H9 (cell line): ENCODE measurements around the gene TBC1D5. TPM values are rescaled to one million over a fixed set of nuclear protein-coding genes. Genes with fewer than 3 reads are reported as not detected.

Experiments
- DNase-seq: peaks from one replicate; pipeline ENCODE4 v3.0.0-alpha.2; 2017
- H2AFZ ChIP-seq: one replicate; pipeline ENCODE4 v1.6.1; 2013; ENCODE audit warnings: mild to moderate bottlenecking, low read length, control low read depth, moderate library complexity
- H2AK5ac ChIP-seq: 2 replicates; pipeline ENCODE4 v1.6.1; 2013; ENCODE audit warnings: low read length, control low read depth, mixed read lengths; ENCODE audit not compliant: insufficient read length
- H2BK120ac ChIP-seq: one replicate; pipeline ENCODE4 v1.6.1; 2013; ENCODE audit warnings: low read depth, mild to moderate bottlenecking, low read length, control low read depth, inconsistent platforms; ENCODE audit not compliant: poor library complexity, severe bottlenecking
- H2BK12ac ChIP-seq: 2 replicates; pipeline ENCODE4 v1.6.1; 2013; ENCODE audit warnings: low read length, control low read depth, mixed read lengths, low read depth; ENCODE audit not compliant: insufficient read length
- H2BK15ac ChIP-seq: 2 replicates; pipeline ENCODE4 v1.6.1; 2013; ENCODE audit warnings: low read depth, low read length, control low read depth
- H2BK20ac ChIP-seq: one replicate; pipeline ENCODE4 v1.6.1; 2013; ENCODE audit warnings: low read depth, mild to moderate bottlenecking, low read length, control low read depth, inconsistent platforms; ENCODE audit not compliant: poor library complexity, severe bottlenecking
- H2BK5ac ChIP-seq: 2 replicates; pipeline ENCODE4 v1.6.1; 2013; ENCODE audit warnings: low read length, control low read depth, mixed read lengths; ENCODE audit not compliant: insufficient read length
- H3K14ac ChIP-seq: 2 replicates; pipeline ENCODE4 v1.6.1; 2013; ENCODE audit warnings: low read length, control low read depth; ENCODE audit not compliant: insufficient read depth
- H3K18ac ChIP-seq: 2 replicates; pipeline ENCODE4 v1.6.1; 2013; ENCODE audit warnings: low read depth, mild to moderate bottlenecking, mixed read lengths, low read length, control low read depth; ENCODE audit not compliant: insufficient read length
- H3K23ac ChIP-seq: 2 replicates; pipeline ENCODE4 v1.6.1; 2013; ENCODE audit warnings: low read length, control low read depth, mixed read lengths, low read depth; ENCODE audit not compliant: insufficient read length
- H3K23me2 ChIP-seq: 2 replicates; pipeline ENCODE4 v1.6.1; 2013; ENCODE audit warnings: low read depth, mild to moderate bottlenecking, mixed read lengths, low read length, control low read depth; ENCODE audit not compliant: insufficient read length, poor library complexity, severe bottlenecking
- H3K27ac ChIP-seq: 2 replicates; pipeline ENCODE4 v1.5.1; 2013; ENCODE audit warnings: low read length, control low read depth, mixed read lengths, low read depth; ENCODE audit not compliant: insufficient read length
- H3K27me3 ChIP-seq: 2 replicates; pipeline ENCODE4 v1.6.1; 2013; ENCODE audit warnings: low read length, control low read depth, inconsistent platforms; ENCODE audit not compliant: insufficient read depth
- H3K4ac ChIP-seq: 2 replicates; pipeline ENCODE4 v1.6.1; 2013; ENCODE audit warnings: low read depth, mild to moderate bottlenecking, control low read depth, inconsistent platforms, low read length, moderate library complexity
- H3K4me1 ChIP-seq: 2 replicates; pipeline ENCODE4 v1.6.1; 2013; ENCODE audit warnings: low read length, control low read depth, inconsistent platforms; ENCODE audit not compliant: insufficient read depth
- H3K4me2 ChIP-seq: 2 replicates; pipeline ENCODE4 v1.6.1; 2013; ENCODE audit warnings: low read length, control low read depth, mixed read lengths; ENCODE audit not compliant: insufficient read length, insufficient read depth
- H3K56ac ChIP-seq: 2 replicates; pipeline ENCODE4 v1.6.1; 2013; ENCODE audit warnings: low read depth, mild to moderate bottlenecking, mixed read lengths, low read length, control low read depth; ENCODE audit not compliant: insufficient read length
- H3K79me1 ChIP-seq: 2 replicates; pipeline ENCODE4 v1.6.1; 2013; ENCODE audit warnings: low read depth, mild to moderate bottlenecking, moderate library complexity, low read length, control low read depth, inconsistent platforms; ENCODE audit not compliant: insufficient read depth, poor library complexity, severe bottlenecking
- H3K79me2 ChIP-seq: 2 replicates; pipeline ENCODE4 v1.6.1; 2013; ENCODE audit warnings: low read length, control low read depth, inconsistent platforms; ENCODE audit not compliant: insufficient read depth
- H3K9ac ChIP-seq: 2 replicates; pipeline ENCODE4 v1.6.1; 2013; ENCODE audit warnings: low read length, control low read depth, mixed read lengths; ENCODE audit not compliant: insufficient read length; ENCODE audit errors: extremely low read depth
- H3K9me3 ChIP-seq: one replicate; pipeline ENCODE4 v1.6.1; 2013; ENCODE audit warnings: low read depth, low read length, inconsistent platforms; ENCODE audit not compliant: control insufficient read depth
- H3T11ph ChIP-seq: one replicate; pipeline ENCODE4 v1.6.1; 2013; ENCODE audit warnings: mild to moderate bottlenecking, low read length, control low read depth, inconsistent platforms
- H4K20me1 ChIP-seq: one replicate; pipeline ENCODE4 v1.6.1; 2013; ENCODE audit not compliant: control insufficient read depth, insufficient read length, insufficient read depth
- H4K5ac ChIP-seq: 2 replicates; pipeline ENCODE4 v1.6.1; 2013; ENCODE audit warnings: low read depth, mild to moderate bottlenecking, mixed read lengths, low read length, control low read depth; ENCODE audit not compliant: insufficient read length
- H4K8ac ChIP-seq: replicated peaks from 2 replicates; pipeline ENCODE4 v1.6.1; 2013; ENCODE audit warnings: low read length, control low read depth, mixed read lengths, low read depth; ENCODE audit not compliant: insufficient read length
- H4K91ac ChIP-seq: 2 replicates; pipeline ENCODE4 v1.6.1; 2013; ENCODE audit warnings: low read depth, mild to moderate bottlenecking, moderate library complexity, mixed read lengths, low read length, control low read depth; ENCODE audit not compliant: insufficient read length
- H3K27ac Mint-ChIP-seq, 3 experiments: 2 replicates in 2 of 3; 3 replicates in 1 of 3; pipeline ENCODE4 v1.8.0; 2020 to 2021; ENCODE audit warnings: mixed read lengths in 3 of 3, mild to moderate bottlenecking in 1 of 3, moderate library complexity in 1 of 3
- H3K27me3 Mint-ChIP-seq: 2 replicates; pipeline ENCODE4 v1.8.0; 2021; ENCODE audit warnings: low read depth, mild to moderate bottlenecking, moderate library complexity, mixed read lengths
- H3K36me3 Mint-ChIP-seq, 3 experiments: 2 replicates in 2 of 3; 3 replicates in 1 of 3; pipeline ENCODE4 v1.8.0; 2020 to 2021; ENCODE audit warnings: low read depth in 3 of 3, mixed read lengths in 3 of 3; ENCODE audit not compliant: insufficient read depth in 1 of 3
- H3K4me1 Mint-ChIP-seq, 2 experiments: 2 replicates each; pipeline ENCODE4 v1.8.0; 2020; ENCODE audit warnings: mixed read lengths in 2 of 2
- H3K4me3 Mint-ChIP-seq, 2 experiments: 2 replicates in 1 of 2; 3 replicates in 1 of 2; pipeline ENCODE4 v1.8.0; 2020 to 2021; ENCODE audit warnings: mild to moderate bottlenecking in 2 of 2, mixed read lengths in 2 of 2, moderate library complexity in 1 of 2
- H3K9me3 Mint-ChIP-seq, 2 experiments: 2 replicates in 1 of 2; 3 replicates in 1 of 2; pipeline ENCODE4 v1.8.0; 2020; ENCODE audit warnings: mild to moderate bottlenecking in 2 of 2, mixed read lengths in 2 of 2, moderate library complexity in 1 of 2
- CTCF ChIP-seq: fragments of 200-600 bp; sonication (generic); conservative IDR thresholded peaks from 3 replicates; pipeline ENCODE4 v1.8.0; 2021; ENCODE audit warnings: antibody characterized with exemption, mild to moderate bottlenecking
- total RNA-seq: library from RNA; stranded (reverse); gene quantifications from 2 replicates; pipeline ENCODE4 v1.2.1, GENCODE V29; 2021

TBC1D5 gene
- total RNA-seq, 1 experiment from 2014 or later, result 25.0 TPM

- H3K27ac ChIP-seq, result no peak overlapping the region
- Mint-ChIP-seq H3K27me3 (no peaks in the 10 kb centered on the region), H3K9me3 (peaks cover 0 to 3% of the 10 kb centered on the region in 2 experiments; a peak in 1 of 5 replicates), H3K4me3 (no peak overlapping the region), H3K4me1 (no peaks in the 10 kb centered on the region), H3K27ac (no peak overlapping the region), H3K36me3 (0 out of 7 replicates have a peak, but pooled peaks cover 0 to 4% (median 3%) of the 10 kb centered on the region in 3 experiments)
- no peak overlapping the region for H3K18ac ChIP-seq
- no peak overlapping the region for H2BK20ac ChIP-seq
- H4K91ac ChIP-seq, result no peak overlapping the region
- no peak overlapping the region for H3K4ac ChIP-seq
- H3K56ac ChIP-seq, result no peak overlapping the region
- no peak overlapping the region for H2BK5ac ChIP-seq
- TF ChIP-seq CTCF, result no peak
- H2BK120ac ChIP-seq, result no peak overlapping the region
- H3K9me3 ChIP-seq, result no peaks in the 10 kb centered on the region
- H2AFZ ChIP-seq, result no peak overlapping the region
- no peak overlapping the region for H3T11ph ChIP-seq
- no peaks in the 10 kb centered on the region for H4K20me1 ChIP-seq
- H3K23ac ChIP-seq, result no peak overlapping the region
- no peak overlapping the region for H2BK15ac ChIP-seq
- no peak overlapping the region for H4K5ac ChIP-seq
- no peak overlapping the region for H2BK12ac ChIP-seq
- DNase-seq, result no peak
- H4K8ac ChIP-seq, result no peak overlapping the region
- no peaks in the 10 kb centered on the region for H3K79me2 ChIP-seq
- no peaks in the 10 kb centered on the region for H3K4me1 ChIP-seq
- no peak overlapping the region for H3K4me2 ChIP-seq
- H3K23me2 ChIP-seq, result no peaks in the 10 kb centered on the region
- H3K9ac ChIP-seq, result no peak overlapping the region
- H3K79me1 ChIP-seq, result no peaks in the 10 kb centered on the region
- H2AK5ac ChIP-seq, result no peak overlapping the region
- no peak overlapping the region for H3K14ac ChIP-seq
- H3K27me3 ChIP-seq, result no peaks in the 10 kb centered on the region
These were observed 524.8 kb downstream of the TBC1D5 start for GRCh38 chr3:17217588-17217987.
